NCI-H187 treated with DMSO at 0.1 percent for 48 hours (cell line): Measurements from ENCODE around the gene ARL16.
"Not testable (repeated sequence)": the region's sequence is repeated elsewhere in the genome, so short reads cannot be mapped to it uniquely, and the experiment has no call there.

Source experiments
- DNase-seq: peaks from one replicate; lab custom pipeline; 2025; lab: John Stamatoyannopoulos, UW

ARL16 gene

DNA sequence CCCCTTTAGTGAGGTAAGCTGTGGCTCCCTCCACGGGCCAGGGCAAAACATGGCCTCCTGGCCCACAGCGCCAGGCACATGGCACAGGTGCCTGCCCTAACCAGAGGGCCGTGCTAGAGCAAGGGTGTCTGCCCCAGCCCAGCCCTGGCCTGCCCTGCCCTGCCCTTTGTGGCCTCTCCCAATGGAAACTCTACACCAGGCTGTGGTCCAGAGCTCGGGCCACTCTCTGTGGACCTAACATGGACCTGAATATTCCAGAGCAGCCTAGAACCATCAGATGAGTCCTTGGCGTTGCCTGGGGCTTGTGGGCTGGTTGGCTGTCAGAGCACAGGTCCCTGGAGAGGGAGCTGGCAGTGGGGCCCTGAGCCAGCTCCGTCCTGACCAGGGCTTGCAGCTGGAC lies 11.6 kb upstream of the ARL16 start:
- DNase-seq, result no peak

DNA sequence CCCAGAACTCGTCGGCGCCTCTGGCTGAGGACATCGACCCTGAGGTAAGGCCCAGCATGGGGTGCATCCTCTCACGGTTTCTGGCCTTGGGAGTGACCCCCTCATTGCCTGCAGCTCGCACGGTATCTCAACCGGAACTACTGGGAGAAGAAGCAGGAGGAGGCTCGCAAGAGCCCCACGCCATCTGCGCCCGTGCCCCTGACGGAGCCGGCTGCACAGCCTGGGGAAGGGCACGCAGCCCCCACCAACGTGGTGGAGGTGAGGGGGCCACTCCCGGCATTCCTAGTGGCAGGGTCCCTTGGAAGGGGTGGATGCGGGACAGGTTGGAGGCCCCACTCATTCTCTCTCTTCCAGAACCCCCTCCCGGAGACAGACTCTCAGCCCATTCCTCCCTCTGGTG lies 11.2 kb upstream of the ARL16 start:
- DNase-seq, result no peak

- no peak for DNase-seq
Observed at GRCh38 chr17:81693509-81694210, 10.1 kb upstream of the ARL16 start.

- DNase-seq, result no peak
Observed at GRCh38 chr17:81691608-81692007, 8.0 kb upstream of the ARL16 start.

DNA sequence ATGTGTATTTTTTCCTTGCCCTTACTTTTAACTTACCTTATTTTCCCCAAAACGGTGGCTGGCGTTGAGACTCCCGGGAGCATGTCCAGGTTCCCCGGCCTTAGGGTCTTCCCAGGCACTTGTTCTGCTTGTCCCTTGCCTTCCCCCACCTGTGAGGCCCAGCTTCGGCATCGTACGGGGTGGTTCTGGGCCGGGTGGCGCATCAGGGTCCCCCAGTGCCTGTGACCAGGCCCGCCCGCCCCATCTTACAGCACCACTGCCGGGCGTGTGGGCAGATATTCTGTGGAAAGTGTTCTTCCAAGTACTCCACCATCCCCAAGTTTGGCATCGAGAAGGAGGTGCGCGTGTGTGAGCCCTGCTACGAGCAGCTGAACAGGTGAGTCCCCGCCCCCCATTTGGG lies 7.6 kb upstream of the ARL16 start:
- DNase-seq, result no peak

DNA sequence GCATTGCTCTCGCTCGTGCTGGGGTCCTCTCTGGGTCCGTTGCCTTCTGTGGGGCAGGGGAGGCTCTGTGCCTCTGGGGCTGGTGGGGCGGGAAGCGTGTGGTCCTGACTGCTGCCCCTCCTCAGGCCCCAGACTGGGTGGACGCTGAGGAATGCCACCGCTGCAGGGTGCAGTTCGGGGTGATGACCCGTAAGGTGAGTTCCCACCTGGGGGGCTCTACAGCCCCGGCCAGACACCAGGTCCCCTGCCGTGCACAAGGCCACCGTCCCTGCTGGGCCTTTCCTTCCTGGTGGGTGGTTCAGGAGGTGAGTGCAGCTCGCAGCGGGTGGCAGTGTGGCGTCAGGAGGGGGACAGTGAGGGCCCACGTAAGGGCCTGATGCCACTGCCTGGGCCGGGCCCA lies 7.0 kb upstream of the ARL16 start:
- no peak for DNase-seq

DNA sequence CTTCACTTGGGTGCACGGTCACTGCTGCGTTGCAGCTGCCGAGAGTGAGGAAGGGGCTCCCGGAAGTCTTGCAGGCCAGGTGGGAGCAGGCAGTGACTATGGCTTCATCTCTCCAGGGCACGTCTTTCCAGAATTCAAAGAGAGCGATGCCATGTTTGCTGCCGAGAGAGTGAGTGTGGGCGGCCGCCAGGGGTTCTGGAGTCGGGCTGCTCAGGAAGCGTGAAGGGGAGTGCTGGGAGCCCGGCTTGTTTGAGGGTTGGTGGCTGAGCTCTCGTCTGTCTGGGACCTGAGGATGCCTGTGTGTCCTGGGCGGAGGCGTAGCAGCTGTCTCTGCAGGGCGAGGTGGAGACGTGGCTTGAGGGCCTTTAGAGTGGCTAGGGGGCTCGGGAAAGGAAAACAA lies 6.5 kb upstream of the ARL16 start:
- DNase-seq, result no peak

DNA sequence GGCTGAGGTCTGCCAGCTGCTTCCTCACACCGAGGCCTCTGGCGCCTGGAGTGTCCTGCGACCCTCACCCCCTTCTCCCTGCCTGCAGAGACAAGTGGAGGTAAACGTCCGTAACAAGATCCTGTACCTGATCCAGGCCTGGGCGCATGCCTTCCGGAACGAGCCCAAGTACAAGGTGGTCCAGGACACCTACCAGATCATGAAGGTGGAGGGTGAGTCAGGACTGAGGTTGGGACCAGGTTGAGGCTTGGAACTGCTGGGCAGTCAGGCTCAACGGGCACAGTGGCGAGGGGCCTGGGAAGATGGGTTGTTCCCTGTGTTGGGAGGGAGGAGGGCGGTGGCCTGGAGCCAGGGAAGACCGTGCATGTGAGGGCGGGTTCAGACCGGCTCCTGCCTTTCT lies 5.0 kb upstream of the ARL16 start:
- DNase-seq, result no peak

DNA sequence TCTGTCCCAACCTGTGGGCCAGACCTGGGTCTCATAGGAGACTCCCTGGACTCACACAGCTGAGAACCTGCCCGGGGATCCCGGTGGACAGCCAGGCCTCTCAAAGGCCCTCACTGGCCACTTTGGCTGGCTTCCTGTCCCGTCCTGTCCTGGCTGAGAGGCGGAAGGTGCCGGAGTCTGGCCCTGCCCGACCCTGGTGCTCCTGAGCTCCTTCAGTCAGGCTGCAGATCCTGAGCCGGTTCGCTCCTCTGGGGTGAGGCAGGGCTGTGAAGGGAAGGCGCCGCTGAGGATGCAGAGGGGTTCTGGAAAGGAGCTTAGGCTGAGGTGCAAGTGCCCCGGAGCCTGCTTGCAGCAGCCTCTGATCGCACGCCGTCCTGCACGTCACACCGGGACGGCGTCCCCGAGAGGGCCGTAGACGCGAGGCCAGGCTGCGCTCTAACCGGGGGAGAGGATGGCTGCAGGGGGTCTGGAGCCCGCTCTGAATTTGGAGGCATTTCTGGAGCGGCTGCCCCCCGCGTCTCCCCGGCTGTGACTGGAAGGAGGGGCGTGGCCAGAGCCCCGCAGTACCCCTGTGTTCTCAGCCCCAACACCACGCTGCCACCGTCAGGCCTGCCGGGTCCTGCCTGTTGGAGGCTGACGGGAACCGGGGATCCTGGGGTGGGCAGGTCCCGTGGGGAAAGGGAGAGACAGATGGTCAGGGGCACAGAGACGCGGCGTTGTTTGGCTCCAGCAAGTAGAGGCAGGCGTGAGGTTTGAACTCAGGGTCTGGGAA lies 4.4 kb upstream of the ARL16 start:
- DNase-seq, result no peak

- no peak for DNase-seq
Observed at GRCh38 chr17:81686614-81687013, 3.0 kb upstream of the ARL16 start.

- DNase-seq, result no peak
Observed at GRCh38 chr17:81685108-81685507, 1.5 kb upstream of the ARL16 start.

DNA sequence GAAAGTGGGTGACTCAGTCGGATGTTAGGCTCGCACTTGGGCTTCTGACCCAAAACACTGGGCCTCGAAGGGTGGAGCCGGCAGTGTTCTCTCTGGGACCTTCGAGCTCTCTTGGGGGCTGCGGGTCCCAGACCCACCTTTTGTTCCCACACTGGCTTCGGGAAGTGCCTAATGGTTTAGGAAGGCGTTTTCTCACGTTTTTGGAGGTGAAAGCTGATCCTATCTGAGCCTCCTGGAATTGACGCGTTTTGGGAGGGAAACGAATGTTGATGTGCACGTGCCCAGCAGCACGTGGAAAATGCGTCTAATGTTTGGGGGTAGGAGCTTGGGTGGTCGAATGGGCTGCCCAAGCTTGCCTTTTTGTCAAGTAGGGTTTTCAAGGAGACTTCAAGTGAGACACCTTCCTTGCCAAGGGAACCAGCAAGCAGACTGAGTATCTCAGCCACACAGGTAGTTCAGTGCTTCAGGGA lies 880 bp upstream of the ARL16 start:
- no peak for DNase-seq

DNA sequence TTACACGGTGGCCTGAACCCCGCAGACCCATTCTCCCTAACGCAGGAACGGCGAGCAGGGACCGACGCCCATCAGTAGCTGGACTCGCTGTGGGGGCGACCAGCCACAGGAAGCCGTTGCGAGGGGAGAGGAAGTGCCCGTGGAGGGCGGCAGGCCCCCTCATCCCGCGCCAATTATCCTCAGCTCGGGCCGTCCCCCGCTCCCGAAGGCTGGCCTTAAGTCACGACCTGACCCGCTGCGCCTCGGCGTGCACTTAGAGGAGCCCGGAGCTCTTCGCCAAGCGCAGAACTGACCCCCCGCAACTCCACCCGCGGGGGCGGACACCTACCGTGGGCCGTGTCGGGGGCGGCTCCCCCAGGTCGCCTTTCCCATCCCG lies 401 bp downstream of the ARL16 start:
- DNase-seq, result no peak

- no peak for DNase-seq
Observed at GRCh38 chr17:81682565-81683207, 911 bp downstream of the ARL16 start.

DNA sequence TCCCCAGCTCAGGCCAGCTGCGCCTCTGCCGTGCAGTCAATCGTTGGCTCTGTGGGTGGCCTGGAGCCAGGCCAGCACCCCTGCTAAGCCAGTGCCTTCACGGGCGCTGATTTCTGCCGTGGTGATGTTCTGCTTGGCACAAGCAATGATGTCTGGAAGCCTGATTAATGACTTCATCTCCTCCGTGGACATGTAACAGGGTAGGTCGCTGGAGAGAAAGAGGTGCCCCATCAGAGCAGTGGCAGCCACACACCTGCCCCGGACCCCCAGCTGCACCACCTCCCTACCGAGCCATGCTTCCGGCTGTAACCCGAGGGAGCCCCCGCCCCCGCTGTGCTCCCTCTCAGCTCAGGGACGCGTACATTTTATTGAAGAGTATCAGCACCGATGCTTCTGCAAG lies 1.9 kb downstream of the ARL16 start:
- no peak for DNase-seq

DNA sequence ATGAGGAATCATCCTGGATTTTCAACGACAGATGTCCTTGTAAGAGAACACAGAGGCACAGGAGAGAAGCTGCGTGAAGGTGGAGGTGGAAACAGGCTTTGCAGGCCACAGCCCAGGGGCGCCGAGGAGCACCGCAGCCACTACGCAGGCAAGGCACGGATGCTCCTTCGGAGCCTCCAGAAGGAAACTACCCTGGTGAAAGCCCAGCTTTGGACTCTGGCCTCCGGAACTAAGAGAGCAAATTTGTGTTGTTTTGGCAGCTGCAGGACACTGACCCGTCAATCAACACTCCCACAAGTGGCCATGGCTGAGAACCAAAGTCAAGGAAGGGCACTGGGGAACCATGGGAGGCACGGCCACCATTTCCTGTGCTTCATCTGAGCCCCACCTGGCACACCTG lies 3.4 kb downstream of the ARL16 start:
- DNase-seq, result no peak

GRCh38 chr17:81676906-81677305 lies 6.7 kb downstream of the ARL16 start:
- DNase-seq, result no peak

GRCh38 chr17:81675515-81676221 lies 7.9 kb downstream of the ARL16 start:
- DNase-seq, result not testable (repeated sequence)

DNA sequence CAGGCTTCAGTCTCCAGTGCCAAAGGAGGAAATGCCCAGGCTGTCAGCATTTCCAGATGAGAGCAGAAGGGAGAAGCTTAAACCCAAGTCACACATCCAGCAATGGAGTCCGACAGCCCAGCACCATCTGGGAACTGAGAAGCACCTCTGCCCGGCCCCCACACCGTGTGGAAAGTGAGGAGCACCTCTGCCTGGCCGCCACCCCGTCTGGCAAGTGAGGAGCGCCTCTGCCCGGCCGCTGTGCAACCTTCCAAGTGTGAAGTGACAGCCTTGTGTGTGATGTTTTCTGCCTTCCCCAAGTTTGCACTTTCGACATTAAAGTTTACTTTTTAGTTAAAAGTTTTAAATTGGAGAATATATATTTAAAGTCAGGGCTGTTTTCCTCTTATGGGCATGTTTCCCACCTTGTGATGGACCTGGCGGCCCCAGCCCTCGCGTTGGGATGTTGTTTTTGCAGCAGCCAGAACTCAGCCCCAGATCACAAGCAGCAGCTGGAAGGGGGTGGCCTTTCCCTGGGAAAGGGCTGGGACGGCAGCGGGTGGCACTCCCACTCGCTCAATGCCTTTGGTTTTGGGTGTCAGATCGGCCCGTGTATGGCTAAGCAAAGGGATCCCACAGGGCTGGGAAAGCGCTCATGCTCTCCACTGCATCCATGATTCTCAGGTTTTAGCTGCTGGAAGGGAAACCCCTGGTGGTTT lies 9.9 kb downstream of the ARL16 start:
- DNase-seq, result no peak

DNA sequence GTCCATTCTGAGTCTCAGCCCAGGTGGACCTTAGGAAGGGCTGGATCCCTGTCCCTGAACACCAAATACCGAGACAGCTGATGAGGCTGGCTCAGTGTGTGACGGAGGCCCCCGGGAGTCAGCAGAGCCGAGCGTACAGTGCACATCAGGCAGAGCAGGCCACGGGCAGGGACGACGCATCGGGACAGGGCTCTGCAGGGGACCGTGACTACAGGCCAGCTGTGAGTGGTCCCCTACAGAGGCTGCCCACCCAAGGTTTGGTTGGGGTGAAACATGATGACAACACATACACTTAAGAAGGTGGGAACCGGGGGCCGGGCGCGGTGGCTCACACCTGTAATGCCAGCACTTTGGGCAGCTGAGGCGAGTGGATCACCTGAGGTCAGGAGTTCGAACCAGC lies 10.6 kb downstream of the ARL16 start:
- DNase-seq, result no peak

DNA sequence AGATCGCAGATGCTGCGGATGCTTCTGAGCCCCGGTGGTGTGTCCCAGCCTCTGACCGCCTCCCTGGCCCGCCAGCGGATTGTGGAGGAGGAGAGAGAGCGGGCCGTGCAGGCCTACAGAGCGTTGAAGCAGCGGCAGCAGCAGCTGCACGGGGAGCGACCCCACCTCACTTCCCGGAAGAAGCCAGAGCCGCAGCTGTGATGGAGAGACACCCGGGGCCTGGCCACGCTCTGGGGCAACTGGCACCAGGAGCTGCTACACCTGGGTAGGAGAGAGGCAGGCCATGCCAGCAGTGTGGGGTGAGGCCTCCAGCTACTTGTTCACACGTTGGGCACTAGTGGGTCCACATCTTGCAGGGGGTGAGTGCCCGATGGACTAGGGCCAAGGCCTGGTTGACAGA lies 11.1 kb downstream of the ARL16 start:
- no peak for DNase-seq

- no peak for DNase-seq
Observed at GRCh38 chr17:81667754-81668153, 15.8 kb downstream of the ARL16 start.
